ENCODE data around the gene MAGI1. TPM values are rescaled to one million over a fixed set of nuclear protein-coding genes. Genes with fewer than 3 reads are reported as not detected.

Gene MAGI1
- total RNA-seq, 4 donors from 2014 or later = 7.6 to 42.9 (median 37.0) TPM

DNA sequence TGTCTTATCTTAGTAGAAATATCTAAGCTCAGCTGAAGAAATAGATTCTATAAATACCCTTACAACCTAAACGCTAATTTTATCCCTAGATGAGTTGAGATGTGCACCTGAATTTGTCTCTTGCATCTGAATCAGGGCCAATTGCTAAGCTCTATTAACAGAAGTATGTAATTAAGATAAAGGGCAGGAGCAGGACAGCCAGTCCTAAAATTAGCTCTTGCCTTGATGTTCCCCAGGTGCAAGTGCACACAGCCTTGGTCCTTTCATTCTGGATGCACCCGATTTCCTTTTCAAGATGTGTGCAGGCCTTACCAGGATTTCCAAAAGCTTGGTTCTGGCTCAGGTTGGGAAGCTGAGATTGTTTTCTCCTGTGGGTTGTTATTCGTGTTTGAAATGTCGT is 52.4 kb downstream of the MAGI1 start:
- DNase-seq = no peak
- Histone ChIP-seq H3K27ac (no peak overlapping the region), H3K36me3 (no peaks in the 10 kb centered on the region), H3K4me1 (no peaks in the 10 kb centered on the region), H3K27me3 (no peaks in the 10 kb centered on the region), H3K4me3 (no peak overlapping the region), H3K9me3 (no peaks in the 10 kb centered on the region)
- no peak for TF ChIP-seq POLR2A (IDR thresholded peaks at IDR 0.05)
- no peak for TF ChIP-seq CTCF (IDR thresholded peaks at IDR 0.05)
- intact Hi-C loops (cut with DNase I; ENCODE audit: low total_unique reads) = no loop called here

GRCh38 chr3:65984975-65985374 is 53.7 kb downstream of the MAGI1 start:
- Histone ChIP-seq H3K36me3 (no peaks in the 10 kb centered on the region), H3K4me1 (no peaks in the 10 kb centered on the region), H3K4me3 (no peak overlapping the region), H3K27me3 (no peaks in the 10 kb centered on the region), H3K27ac (no peak overlapping the region), H3K9me3 (no peaks in the 10 kb centered on the region)
- intact Hi-C loops (cut with DNase I; ENCODE audit: low total_unique reads) = no loop called here
- no peak for TF ChIP-seq CTCF (IDR thresholded peaks at IDR 0.05)
- TF ChIP-seq POLR2A (IDR thresholded peaks at IDR 0.05) = no peak
- DNase-seq = no peak

GRCh38 chr3:65983100-65983499 is 55.6 kb downstream of the MAGI1 start:
- TF ChIP-seq CTCF (IDR thresholded peaks at IDR 0.05) (no peak), POLR2A (IDR thresholded peaks at IDR 0.05) (no peak)
- DNase-seq = no peak
- Histone ChIP-seq H3K4me1 (no peaks in the 10 kb centered on the region), H3K4me3 (no peak overlapping the region), H3K27ac (no peak overlapping the region), H3K9me3 (no peaks in the 10 kb centered on the region), H3K36me3 (no peaks in the 10 kb centered on the region), H3K27me3 (no peaks in the 10 kb centered on the region)
- intact Hi-C loops (cut with DNase I; ENCODE audit: low total_unique reads) = no loop called here

DNA sequence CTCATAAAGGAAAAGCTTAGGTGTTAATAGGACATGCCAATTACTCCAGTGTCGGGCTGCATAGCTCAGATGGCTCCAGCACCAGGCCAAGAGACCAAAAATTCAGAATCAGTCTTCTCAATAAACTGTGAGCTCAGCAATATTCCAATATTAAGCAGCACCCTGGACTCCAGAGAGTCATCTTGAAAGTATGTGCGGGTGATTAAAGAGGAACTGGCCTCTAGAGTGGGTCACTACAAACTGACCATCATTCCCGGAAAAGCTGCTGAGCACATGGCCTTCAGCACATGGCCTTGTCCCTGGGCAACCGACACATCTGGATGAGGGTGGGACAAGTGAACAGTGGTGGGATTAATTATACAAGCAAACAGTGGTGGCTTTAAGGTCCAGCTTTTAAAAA is 59.0 kb downstream of the MAGI1 start:
- Histone ChIP-seq H3K9me3 (no peaks in the 10 kb centered on the region), H3K4me1 (no peaks in the 10 kb centered on the region), H3K36me3 (no peaks in the 10 kb centered on the region), H3K27me3 (no peaks in the 10 kb centered on the region), H3K4me3 (no peak overlapping the region), H3K27ac (peak overlapping the region in 1 of 2 donors; percentile 36)
- TF ChIP-seq POLR2A (IDR thresholded peaks at IDR 0.05) (no peak), CTCF (IDR thresholded peaks at IDR 0.05) (no peak)
- intact Hi-C loops (cut with DNase I; ENCODE audit: low total_unique reads) = no loop called here
- DNase-seq = no peak

GRCh38 chr3:65979162-65979561 is 59.6 kb downstream of the MAGI1 start:
- H3K4me3 ChIP-seq = no peak overlapping the region
- intact Hi-C loops (cut with DNase I; ENCODE audit: low total_unique reads) = no loop called here
- H3K27me3 ChIP-seq = no peaks in the 10 kb centered on the region
- no peak for DNase-seq
- H3K9me3 ChIP-seq = no peaks in the 10 kb centered on the region
- H3K36me3 ChIP-seq = no peaks in the 10 kb centered on the region
- no peaks in the 10 kb centered on the region for H3K4me1 ChIP-seq
- TF ChIP-seq CTCF (IDR thresholded peaks at IDR 0.05) (no peak), POLR2A (IDR thresholded peaks at IDR 0.05) (no peak)
- peak overlapping the region in 1 of 2 donors; percentile 36 for H3K27ac ChIP-seq

Measured in uterus (tissue), 4 donors.